ENCODE results near the gene CIDEB. TPM values are rescaled to one million over a fixed set of nuclear protein-coding genes. Genes with fewer than 3 reads are reported as not detected.
A peak's percentile ranks its signal among the peaks of the same experiment; 100 is the strongest.
"Not testable (repeated sequence)": the region's sequence is repeated elsewhere in the genome, so short reads cannot be mapped to it uniquely, and the experiment has no call there.

The CIDEB gene
- total RNA-seq = 22.4 TPM
- 49.7 TPM for polyA plus RNA-seq (ENCODE audit: insufficient read depth, low read depth, low replicate concordance)
- long read RNA-seq, donor 1, partial matches to known transcripts = 0 of 3 reads
- long read RNA-seq, donor 1, other reads (novel, unspliced or antisense) = 0 of 3 reads
- long read RNA-seq, donor 2, transcript CIDEB-203 (5 exons, 1,602 nt) = major isoform, 9 of 13 reads
- long read RNA-seq, donor 2, partial matches to known transcripts = 0 of 13 reads
- long read RNA-seq, donor 2, other reads (novel, unspliced or antisense) = 0 of 13 reads
- long read RNA-seq, donor 3, transcript CIDEB-203 (5 exons, 1,602 nt) = major isoform, 6 of 23 reads
- long read RNA-seq, donor 3, partial matches to known transcripts = 16 of 23 reads
- long read RNA-seq, donor 3, other reads (novel, unspliced or antisense) = 0 of 23 reads
- long read RNA-seq, donor 4, partial matches to known transcripts = 0 of 7 reads
- long read RNA-seq, donor 4, other reads (novel, unspliced or antisense) = 0 of 7 reads
- long read RNA-seq, donor 5, partial matches to known transcripts = 0 of 1 reads
- long read RNA-seq, donor 5, other reads (novel, unspliced or antisense) = 0 of 1 reads
- long read RNA-seq, donor 6, transcript CIDEB-203 (5 exons, 1,602 nt) = major isoform, 8 of 13 reads
- long read RNA-seq, donor 6, partial matches to known transcripts = 5 of 13 reads
- long read RNA-seq, donor 6, other reads (novel, unspliced or antisense) = 0 of 13 reads
- long read RNA-seq, donor 7, transcript CIDEB-201 (7 exons, 2,294 nt) = major isoform, 8 of 14 reads
- long read RNA-seq, donor 7, partial matches to known transcripts = 2 of 14 reads
- long read RNA-seq, donor 7, other reads (novel, unspliced or antisense) = 2 of 14 reads
- long read RNA-seq, donor 8, partial matches to known transcripts = 0 of 5 reads
- long read RNA-seq, donor 8, other reads (novel, unspliced or antisense) = 0 of 5 reads
- long read RNA-seq, donor 9, partial matches to known transcripts = 0 of 1 reads
- long read RNA-seq, donor 9, other reads (novel, unspliced or antisense) = 0 of 1 reads
- long read RNA-seq, donor 10, transcript CIDEB-203 (5 exons, 1,602 nt) = major isoform, 6 of 7 reads
- long read RNA-seq, donor 10, partial matches to known transcripts = 0 of 7 reads
- long read RNA-seq, donor 10, other reads (novel, unspliced or antisense) = 0 of 7 reads

- DNase-seq (peak in 3 of 5 donors; percentile 70 to 76 (median 74)), FAIRE-seq (no peak)
- H3K27ac ChIP-seq (ENCODE audit: low read depth in 2 of 2, low read length in 2 of 2) = peak within 1 kb of the TSS; percentile 71 to 79
- TF ChIP-seq CTCF (IDR thresholded peaks at IDR 0.05; ENCODE audit: borderline replicate concordance, extremely low read depth, insufficient read depth) = peak; percentile 91
- H3K4me3 ChIP-seq (ENCODE audit: low read length in 3 of 3) = peak within 1 kb of the TSS in 2 of 3 donors; percentile 57 to 60
- peak within 1 kb of the TSS in 2 of 3 donors; percentile 41 to 60 for H3K9ac ChIP-seq (ENCODE audit: low read length in 3 of 3)
- H3K4me1 ChIP-seq (ENCODE audit: control insufficient read depth in 2 of 3, insufficient read depth in 2 of 3, low read depth in 1 of 3, low read length in 3 of 3) = peaks cover 0 to 33% (median 28%) of the 10 kb centered on the region in 3 donors
- H3K9me3 ChIP-seq (ENCODE audit: control insufficient read depth in 2 of 3, insufficient read depth in 1 of 3, low read length in 3 of 3) = no peaks in the 10 kb centered on the region
- peaks cover 2 to 42% (median 26%) of the 10 kb centered on the region in 3 donors for H3K36me3 ChIP-seq (ENCODE audit: control insufficient read depth in 2 of 3, insufficient read depth in 3 of 3, low read length in 3 of 3)
- intact Hi-C loops (cut with DNase I) = loop anchor here (10.0 kb wide), 1 partner anchor 53 kb away; no protein-coding TSS in a partner anchor
- H3K27me3 ChIP-seq (ENCODE audit: control insufficient read depth, insufficient read depth, low read length) = no peaks in the 10 kb centered on the region
These were observed at the start of gene CIDEB for GRCh38 chr14:24307575-24308341. TSS of gene CIDEB (minus strand) at chr14:24307977. CDS start at chr14:24307858, 119 bp downstream.

- no peak overlapping the region for H3K9ac ChIP-seq (ENCODE audit: low read length in 3 of 3)
- no peaks in the 10 kb centered on the region for H3K9me3 ChIP-seq (ENCODE audit: control insufficient read depth in 2 of 3, insufficient read depth in 1 of 3, low read length in 3 of 3)
- H3K4me1 ChIP-seq (ENCODE audit: control insufficient read depth in 2 of 3, insufficient read depth in 2 of 3, low read depth in 1 of 3, low read length in 3 of 3) = peaks cover 0 to 4% (median 0%) of the 10 kb centered on the region in 3 donors
- no peaks in the 10 kb centered on the region for H3K36me3 ChIP-seq (ENCODE audit: control insufficient read depth in 2 of 3, insufficient read depth in 3 of 3, low read length in 3 of 3)
- FAIRE-seq (no peak), DNase-seq (no peak)
- H3K4me3 ChIP-seq (ENCODE audit: low read length in 3 of 3) = no peak overlapping the region
- H3K27ac ChIP-seq (ENCODE audit: low read depth in 2 of 2, low read length in 2 of 2) = no peak overlapping the region
- intact Hi-C loops (cut with DNase I) = no loop called here
- no peak for TF ChIP-seq CTCF (IDR thresholded peaks at IDR 0.05; ENCODE audit: borderline replicate concordance, extremely low read depth, insufficient read depth)
- H3K27me3 ChIP-seq (ENCODE audit: control insufficient read depth, insufficient read depth, low read length) = no peaks in the 10 kb centered on the region
These were observed 48.4 kb upstream of the CIDEB start for GRCh38 chr14:24356208-24356607.

- no peak for DNase-seq
- H3K4me1 ChIP-seq (ENCODE audit: control insufficient read depth in 2 of 3, insufficient read depth in 2 of 3, low read depth in 1 of 3, low read length in 3 of 3) = peaks cover 0 to 4% (median 0%) of the 10 kb centered on the region in 3 donors
- no peak overlapping the region for H3K9ac ChIP-seq (ENCODE audit: low read length in 3 of 3)
- no peaks in the 10 kb centered on the region for H3K9me3 ChIP-seq (ENCODE audit: control insufficient read depth in 2 of 3, insufficient read depth in 1 of 3, low read length in 3 of 3)
- TF ChIP-seq CTCF (IDR thresholded peaks at IDR 0.05; ENCODE audit: borderline replicate concordance, extremely low read depth, insufficient read depth) = no peak
- intact Hi-C loops (cut with DNase I) = no loop called here
- H3K27ac ChIP-seq (ENCODE audit: low read depth in 2 of 2, low read length in 2 of 2) = no peak overlapping the region
- FAIRE-seq = no peak
- no peak overlapping the region for H3K4me3 ChIP-seq (ENCODE audit: low read length in 3 of 3)
- no peaks in the 10 kb centered on the region for H3K27me3 ChIP-seq (ENCODE audit: control insufficient read depth, insufficient read depth, low read length)
- H3K36me3 ChIP-seq (ENCODE audit: control insufficient read depth in 2 of 3, insufficient read depth in 3 of 3, low read length in 3 of 3) = no peaks in the 10 kb centered on the region
These were observed 47.2 kb upstream of the CIDEB start for GRCh38 chr14:24355009-24355408.

- H3K27me3 ChIP-seq (ENCODE audit: control insufficient read depth, insufficient read depth, low read length); H3K4me3 ChIP-seq (ENCODE audit: low read length in 3 of 3); intact Hi-C loops (cut with DNase I); H3K36me3 ChIP-seq (ENCODE audit: control insufficient read depth in 2 of 3, insufficient read depth in 3 of 3, low read length in 3 of 3); H3K4me1 ChIP-seq (ENCODE audit: control insufficient read depth in 2 of 3, insufficient read depth in 2 of 3, low read depth in 1 of 3, low read length in 3 of 3); FAIRE-seq; H3K9ac ChIP-seq (ENCODE audit: low read length in 3 of 3); H3K9me3 ChIP-seq (ENCODE audit: control insufficient read depth in 2 of 3, insufficient read depth in 1 of 3, low read length in 3 of 3); H3K27ac ChIP-seq (ENCODE audit: low read depth in 2 of 2, low read length in 2 of 2): not testable (repeated sequence)
- DNase-seq = peak in 1 of 5 donors; percentile 9
These were observed 46.7 kb upstream of the CIDEB start for GRCh38 chr14:24354482-24354825.

All from kidney (tissue), 22 donors.